Natural killer cell treated with Interleukin-12 subunit alpha and Interleukin-12 subunit beta and Interleukin-15 and Interleukin-18, amount 100 ng/mL, for 72 hours (primary cell): ENCODE measurements around the gene ANO1. TPM values are rescaled to one million over a fixed set of nuclear protein-coding genes. Genes with fewer than 3 reads are reported as not detected.
A peak's percentile ranks its signal among the peaks of the same experiment; 100 is the strongest.
"Not testable (repeated sequence)": the region's sequence is repeated elsewhere in the genome, so short reads cannot be mapped to it uniquely, and the experiment has no call there.

Experiments used
- ATAC-seq, 2 donors: fragments of 150-1000 bp; cut with Tn5 transposase in 1 of 2; sonication (Bioruptor Pico), chemical (Tn5 transposase) in 1 of 2; 2 replicates each; pipeline ENCODE4 v1.10.0; 2021
- DNase-seq: peaks from one replicate; pipeline ENCODE4 v3.0.0; 2022; ENCODE audit warnings: low spot score
- H3K27ac Mint-ChIP-seq, 2 donors: 1 replicate in 1 of 2; 2 replicates in 1 of 2; pipeline ENCODE4 v1.8.0; 2022; ENCODE audit warnings: mixed read lengths in 2 of 2, mild to moderate bottlenecking in 1 of 2, moderate library complexity in 1 of 2
- H3K27me3 Mint-ChIP-seq, 2 donors: 1 replicate in 1 of 2; 2 replicates in 1 of 2; pipeline ENCODE4 v1.8.0; 2022; ENCODE audit warnings: mixed read lengths in 2 of 2
- H3K36me3 Mint-ChIP-seq: one replicate; pipeline ENCODE4 v1.8.0; 2022; ENCODE audit warnings: mixed read lengths
- H3K4me1 Mint-ChIP-seq, 2 donors: 1 replicate in 1 of 2; 2 replicates in 1 of 2; pipeline ENCODE4 v1.8.0; 2022; ENCODE audit warnings: low read depth in 2 of 2, mixed read lengths in 2 of 2, mild to moderate bottlenecking in 1 of 2
- H3K4me3 Mint-ChIP-seq: one replicate; pipeline ENCODE4 v1.8.0; 2022; ENCODE audit warnings: mixed read lengths
- H3K9me3 Mint-ChIP-seq: 2 replicates; pipeline ENCODE4 v1.8.0; 2022; ENCODE audit warnings: mixed read lengths
- total RNA-seq, 2 donors: library from RNA; stranded (reverse); gene quantifications; one replicate each; pipeline ENCODE4 v1.2.3, GENCODE V29; 2022

Gene ANO1
- total RNA-seq, 2 donors from 2014 or later, result not detected

GRCh38 chr11:70205766-70206165 is 127.6 kb downstream of the ANO1 start:
- H3K9me3 Mint-ChIP-seq, result no peaks in the 10 kb centered on the region
- peaks cover 48 to 54% of the 10 kb centered on the region in 2 donors for H3K4me1 Mint-ChIP-seq
- no peak for ATAC-seq
- DNase-seq, result no peak
- H3K27ac Mint-ChIP-seq, result peak overlapping the region; percentile 98
- peak overlapping the region; percentile 97 for H3K4me3 Mint-ChIP-seq
- H3K36me3 Mint-ChIP-seq, result peaks cover 21% of the 10 kb centered on the region
- H3K27me3 Mint-ChIP-seq, result no peaks in the 10 kb centered on the region

DNA sequence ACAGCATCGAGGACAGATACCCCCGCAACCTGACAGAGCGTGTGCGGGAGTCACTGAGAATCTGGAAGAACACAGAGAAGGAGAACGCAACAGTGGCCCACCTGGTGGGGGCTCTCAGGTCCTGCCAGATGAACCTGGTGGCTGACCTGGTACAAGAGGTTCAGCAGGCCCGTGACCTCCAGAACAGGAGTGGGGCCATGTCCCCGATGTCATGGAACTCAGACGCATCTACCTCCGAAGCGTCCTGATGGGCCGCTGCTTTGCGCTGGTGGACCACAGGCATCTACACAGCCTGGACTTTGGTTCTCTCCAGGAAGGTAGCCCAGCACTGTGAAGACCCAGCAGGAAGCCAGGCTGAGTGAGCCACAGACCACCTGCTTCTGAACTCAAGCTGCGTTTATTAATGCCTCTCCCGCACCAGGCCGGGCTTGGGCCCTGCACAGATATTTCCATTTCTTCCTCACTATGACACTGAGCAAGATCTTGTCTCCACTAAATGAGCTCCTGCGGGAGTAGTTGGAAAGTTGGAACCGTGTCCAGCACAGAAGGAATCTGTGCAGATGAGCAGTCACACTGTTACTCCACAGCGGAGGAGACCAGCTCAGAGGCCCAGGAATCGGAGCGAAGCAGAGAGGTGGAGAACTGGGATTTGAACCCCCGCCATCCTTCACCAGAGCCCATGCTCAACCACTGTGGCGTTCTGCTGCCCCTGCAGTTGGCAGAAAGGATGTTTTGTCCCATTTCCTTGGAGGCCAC is 128.3 kb downstream of the ANO1 start:
- Mint-ChIP-seq H3K36me3 (peaks cover 21% of the 10 kb centered on the region), H3K4me1 (peaks cover 48 to 51% of the 10 kb centered on the region in 2 donors), H3K4me3 (no peak overlapping the region), H3K9me3 (no peaks in the 10 kb centered on the region), H3K27me3 (no peaks in the 10 kb centered on the region), H3K27ac (peak overlapping the region; percentile 98)
- ATAC-seq (no peak), DNase-seq (no peak)

- Mint-ChIP-seq H3K9me3 (no peaks in the 10 kb centered on the region), H3K4me3 (no peak overlapping the region), H3K4me1 (peaks cover 47 to 48% of the 10 kb centered on the region in 2 donors), H3K27ac (peak overlapping the region in 1 of 2 donors; percentile 43), H3K36me3 (peaks cover 21% of the 10 kb centered on the region), H3K27me3 (no peaks in the 10 kb centered on the region)
- ATAC-seq, result no peak
- no peak for DNase-seq
Observed at GRCh38 chr11:70206982-70207376, 128.9 kb downstream of the ANO1 start.

- Mint-ChIP-seq H3K27ac (peak overlapping the region in 1 of 2 donors; percentile 43), H3K27me3 (no peaks in the 10 kb centered on the region), H3K9me3 (no peaks in the 10 kb centered on the region), H3K4me3 (no peak overlapping the region), H3K36me3 (peaks cover 21% of the 10 kb centered on the region), H3K4me1 (peaks cover 43 to 45% of the 10 kb centered on the region in 2 donors)
- ATAC-seq (no peak), DNase-seq (no peak)
Observed at GRCh38 chr11:70207531-70208131, 129.5 kb downstream of the ANO1 start.

DNA sequence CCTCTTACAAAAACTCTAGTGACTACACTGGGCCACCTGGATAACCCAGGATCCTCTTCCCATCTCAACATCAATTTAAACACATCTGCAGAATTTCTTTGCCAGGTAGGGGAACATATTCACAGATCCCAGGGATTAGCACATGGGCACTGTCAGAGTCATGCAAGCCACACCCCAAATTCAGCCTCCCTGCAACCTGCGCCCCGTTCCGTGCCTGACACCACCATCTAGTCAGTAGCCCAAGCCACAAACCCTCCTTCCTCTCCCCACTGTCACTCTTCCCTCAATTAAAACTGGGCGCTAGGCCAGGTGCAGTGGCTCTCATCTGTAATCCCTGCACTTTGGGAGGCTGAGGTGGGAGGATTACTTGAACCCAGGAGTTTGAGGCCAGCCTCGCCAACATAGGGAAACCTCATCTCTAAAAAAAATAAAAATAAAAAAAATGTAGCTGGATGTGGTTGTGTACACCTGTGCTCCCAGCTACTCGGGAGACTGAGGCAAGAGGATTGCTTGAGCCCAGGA is 131.3 kb downstream of the ANO1 start:
- no peaks in the 10 kb centered on the region for H3K27me3 Mint-ChIP-seq
- H3K27ac Mint-ChIP-seq, result peak overlapping the region; percentile 16 to 44
- H3K9me3 Mint-ChIP-seq, result no peaks in the 10 kb centered on the region
- peaks cover 17% of the 10 kb centered on the region for H3K36me3 Mint-ChIP-seq
- H3K4me3 Mint-ChIP-seq, result no peak overlapping the region
- DNase-seq (no peak), ATAC-seq (no peak)
- H3K4me1 Mint-ChIP-seq, result peaks cover 34 to 41% of the 10 kb centered on the region in 2 donors

GRCh38 chr11:70210051-70210501 is 132.0 kb downstream of the ANO1 start:
- H3K4me1 Mint-ChIP-seq, result peaks cover 28 to 34% of the 10 kb centered on the region in 2 donors

GRCh38 chr11:70210530-70210929 is 132.4 kb downstream of the ANO1 start:
- Mint-ChIP-seq H3K4me1 (peaks cover 23 to 32% of the 10 kb centered on the region in 2 donors), H3K9me3 (no peaks in the 10 kb centered on the region), H3K4me3 (no peak overlapping the region), H3K36me3 (peaks cover 16% of the 10 kb centered on the region), H3K27ac (peak overlapping the region; percentile 16 to 44), H3K27me3 (no peaks in the 10 kb centered on the region)
- DNase-seq (no peak), ATAC-seq (no peak)

More at GRCh38 chr11:70210051-70210501, 132.0 kb downstream of the ANO1 start:
- no peaks in the 10 kb centered on the region for H3K27me3 Mint-ChIP-seq
- DNase-seq, result no peak
- H3K4me3 Mint-ChIP-seq, result no peak overlapping the region
- H3K36me3 Mint-ChIP-seq, result peaks cover 16% of the 10 kb centered on the region
- ATAC-seq, result no peak
- no peaks in the 10 kb centered on the region for H3K9me3 Mint-ChIP-seq
- H3K27ac Mint-ChIP-seq, result peak overlapping the region; percentile 16 to 44

GRCh38 chr11:70212227-70212811 is 134.2 kb downstream of the ANO1 start:
- no peak for DNase-seq
- Mint-ChIP-seq H3K9me3 (no peaks in the 10 kb centered on the region), H3K27me3 (no peaks in the 10 kb centered on the region), H3K4me3 (no peak overlapping the region), H3K36me3 (peaks cover 16% of the 10 kb centered on the region), H3K27ac (no peak overlapping the region), H3K4me1 (peaks cover 17 to 21% of the 10 kb centered on the region in 2 donors)
- no peak for ATAC-seq

GRCh38 chr11:70217388-70217787 is 139.3 kb downstream of the ANO1 start:
- H3K4me1 Mint-ChIP-seq, H3K27ac Mint-ChIP-seq, DNase-seq, H3K4me3 Mint-ChIP-seq, H3K9me3 Mint-ChIP-seq, H3K36me3 Mint-ChIP-seq, ATAC-seq: not testable (repeated sequence)
- H3K27me3 Mint-ChIP-seq, result peaks cover 24% of the 10 kb centered on the region in 2 donors

DNA sequence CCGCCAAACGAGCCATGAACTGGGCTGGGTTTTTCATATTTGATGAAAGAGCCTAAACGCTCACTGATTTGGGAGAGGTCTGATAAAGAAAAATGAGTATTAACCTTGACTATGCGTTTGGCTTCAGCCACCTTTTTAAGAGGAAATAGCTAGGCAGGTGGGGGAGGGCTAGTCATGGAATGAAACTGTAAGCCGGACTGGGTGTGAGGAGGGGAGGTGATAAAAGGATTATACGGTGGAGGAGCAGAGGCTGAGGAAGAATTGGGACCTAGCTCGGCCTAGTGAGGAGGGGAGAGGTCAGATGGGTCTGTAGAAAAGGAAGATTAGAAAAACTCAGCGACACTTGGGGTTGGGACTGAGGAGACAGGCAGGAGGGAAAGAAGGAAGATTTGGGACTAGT is 140.0 kb downstream of the ANO1 start:
- not testable (repeated sequence) for H3K36me3 Mint-ChIP-seq, DNase-seq, H3K4me3 Mint-ChIP-seq, H3K4me1 Mint-ChIP-seq, ATAC-seq, H3K9me3 Mint-ChIP-seq, H3K27ac Mint-ChIP-seq
- H3K27me3 Mint-ChIP-seq, result peaks cover 24 to 29% of the 10 kb centered on the region in 2 donors

- peaks cover 0 to 3% of the 10 kb centered on the region in 2 donors for H3K4me1 Mint-ChIP-seq
- DNase-seq, result no peak
- peak in 1 of 2 donors; percentile 70 for ATAC-seq
- no peak overlapping the region for H3K27ac Mint-ChIP-seq
- H3K9me3 Mint-ChIP-seq, result no peaks in the 10 kb centered on the region
- no peaks in the 10 kb centered on the region for H3K36me3 Mint-ChIP-seq
- H3K4me3 Mint-ChIP-seq, result no peak overlapping the region
- H3K27me3 Mint-ChIP-seq, result peaks cover 24 to 32% of the 10 kb centered on the region in 2 donors
Observed at GRCh38 chr11:70220136-70220535, 142.0 kb downstream of the ANO1 start.

DNA sequence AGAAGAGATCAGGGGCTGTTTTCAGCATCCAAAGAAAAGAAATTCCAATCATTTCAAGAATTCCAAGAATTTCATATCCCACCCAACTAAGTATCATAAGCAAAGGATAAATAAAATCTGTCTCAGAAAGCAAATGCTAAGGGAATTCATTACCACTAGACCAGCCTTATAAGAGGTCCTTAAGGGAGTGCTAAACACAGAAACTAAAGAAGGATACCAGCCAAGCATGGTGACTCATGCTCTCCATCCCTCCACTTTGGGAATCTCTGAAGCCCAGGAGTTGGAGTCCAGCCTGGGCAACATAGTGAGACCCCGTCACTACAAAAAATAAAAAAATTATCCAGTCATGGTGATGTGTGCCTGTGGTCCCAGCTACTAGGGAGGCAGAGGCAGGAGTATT is 142.8 kb downstream of the ANO1 start:
- ATAC-seq (no peak), DNase-seq (no peak)
- peaks cover 24 to 32% of the 10 kb centered on the region in 2 donors for H3K27me3 Mint-ChIP-seq
- H3K27ac Mint-ChIP-seq, result no peak overlapping the region
- no peaks in the 10 kb centered on the region for H3K9me3 Mint-ChIP-seq
- no peak overlapping the region for H3K4me3 Mint-ChIP-seq
- H3K36me3 Mint-ChIP-seq, result no peaks in the 10 kb centered on the region
- H3K4me1 Mint-ChIP-seq, result peaks cover 0 to 3% of the 10 kb centered on the region in 2 donors

- Mint-ChIP-seq H3K36me3 (no peaks in the 10 kb centered on the region), H3K4me1 (no peaks in the 10 kb centered on the region), H3K9me3 (no peaks in the 10 kb centered on the region), H3K4me3 (no peak overlapping the region), H3K27me3 (peaks cover 4 to 8% of the 10 kb centered on the region in 2 donors), H3K27ac (no peak overlapping the region)
- no peak for DNase-seq
- peak in 1 of 2 donors; percentile 24 for ATAC-seq
Observed at GRCh38 chr11:70225681-70226177, 147.6 kb downstream of the ANO1 start.
